ENCODE measurements around the gene PPM1A.

PPM1A gene

GRCh38 chr14:60221457-60221856 lies 27.6 kb upstream of the PPM1A start:
- no peaks in the 10 kb centered on the region for H3K36me3 ChIP-seq (ENCODE audit: control insufficient read depth in 2 of 2, insufficient read depth in 1 of 2, low read length in 2 of 2)
- TF ChIP-seq ZNF23 (tag by site-specific recombination; IDR thresholded peaks at IDR 0.05; ENCODE audit: borderline replicate concordance) (no peak), SP7 (tag by site-specific recombination; IDR thresholded peaks at IDR 0.05) (no peak), ZNF585B (tag by site-specific recombination; IDR thresholded peaks at IDR 0.05) (no peak), ZNF274 (IDR thresholded peaks at IDR 0.05; ENCODE audit: low read length) (no peak), ZNF274 (tag by site-specific recombination; IDR thresholded peaks at IDR 0.05; ENCODE audit: borderline replicate concordance) (no peak), ZNF248 (tag by site-specific recombination; IDR thresholded peaks at IDR 0.05) (no peak), ZNF10 (tag by site-specific recombination; IDR thresholded peaks at IDR 0.05) (no peak), BCL11A (tag by site-specific recombination; IDR thresholded peaks at IDR 0.05; ENCODE audit: low read depth) (no peak), ZNF132 (tag by site-specific recombination; IDR thresholded peaks at IDR 0.05; ENCODE audit: borderline replicate concordance) (no peak), ZNF473 (tag by site-specific recombination; IDR thresholded peaks at IDR 0.05) (no peak), ZNF449 (tag by site-specific recombination; IDR thresholded peaks at IDR 0.05) (no peak), IKZF3 (tag by site-specific recombination; IDR thresholded peaks at IDR 0.05) (no peak), ZFHX2 (tag by site-specific recombination; conservative IDR thresholded peaks at IDR 0.05) (no peak), GLI4 (tag by site-specific recombination; IDR thresholded peaks at IDR 0.05) (no peak), ZIC2 (tag by site-specific recombination; IDR thresholded peaks at IDR 0.05) (no peak), ZNF645 (tag by site-specific recombination; IDR thresholded peaks at IDR 0.05) (no peak), ZNF112 (tag by site-specific recombination; IDR thresholded peaks at IDR 0.05) (no peak), MZF1 (tag by site-specific recombination; IDR thresholded peaks at IDR 0.05; ENCODE audit: borderline replicate concordance) (no peak), KLF17 (tag by site-specific recombination; IDR thresholded peaks at IDR 0.05) (no peak), ZNF629 (tag by site-specific recombination; IDR thresholded peaks at IDR 0.05) (no peak), ZNF174 (tag by site-specific recombination; IDR thresholded peaks at IDR 0.05) (no peak)
- no peak overlapping the region for H3K4me3 ChIP-seq (ENCODE audit: low read depth, low read length)
- POLR2A ChIA-PET: no interaction called here
- H3K4me1 ChIP-seq (ENCODE audit: control insufficient read depth, insufficient read depth, low read length): no peaks in the 10 kb centered on the region
- H3K9me3 ChIP-seq (ENCODE audit: control insufficient read depth, insufficient read depth, low read depth, low read length): no peaks in the 10 kb centered on the region
- CTCF ChIA-PET: no interaction called here
- H3K27ac ChIP-seq (ENCODE audit: extremely low read depth, low read depth, low read length): no peak overlapping the region

- ChIA-PET POLR2A (no interaction called here), CTCF (no interaction called here)
- TF ChIP-seq ZFP41 (tag by site-specific recombination; IDR thresholded peaks at IDR 0.05; ENCODE audit: borderline replicate concordance) (no peak), TCF7L2 (IDR thresholded peaks at IDR 0.05; ENCODE audit: borderline replicate concordance, low read depth, low read length) (no peak), ZNF510 (tag by site-specific recombination; IDR thresholded peaks at IDR 0.05; ENCODE audit: insufficient replicate concordance) (no peak), BCL6B (tag by site-specific recombination; IDR thresholded peaks at IDR 0.05) (no peak), ZNF366 (tag by site-specific recombination; conservative IDR thresholded peaks at IDR 0.05) (no peak), ZSCAN16 (tag by site-specific recombination; IDR thresholded peaks at IDR 0.05) (no peak), FEZF1 (tag by site-specific recombination; IDR thresholded peaks at IDR 0.05) (no peak), ATF2 (tag by site-specific recombination; IDR thresholded peaks at IDR 0.05; ENCODE audit: low read depth) (no peak), ZNF670 (tag by site-specific recombination; IDR thresholded peaks at IDR 0.05; ENCODE audit: low read depth) (no peak), EGR2 (tag by site-specific recombination; IDR thresholded peaks at IDR 0.05; ENCODE audit: low read depth) (no peak), ZNF830 (tag by site-specific recombination; IDR thresholded peaks at IDR 0.05; ENCODE audit: low read depth) (no peak)
- H3K4me3 ChIP-seq (ENCODE audit: low read depth, low read length): no peak overlapping the region
- no peak overlapping the region for H3K27ac ChIP-seq (ENCODE audit: extremely low read depth, low read depth, low read length)
- no peaks in the 10 kb centered on the region for H3K4me1 ChIP-seq (ENCODE audit: control insufficient read depth, insufficient read depth, low read length)
- no peaks in the 10 kb centered on the region for H3K36me3 ChIP-seq (ENCODE audit: control insufficient read depth in 2 of 2, insufficient read depth in 1 of 2, low read length in 2 of 2)
- no peaks in the 10 kb centered on the region for H3K9me3 ChIP-seq (ENCODE audit: control insufficient read depth, insufficient read depth, low read depth, low read length)
Measured at GRCh38 chr14:60222820-60223219, 26.2 kb upstream of the PPM1A start.

Measured in HEK293 (cell line).